ENCODE data around the gene C16orf90.

The C16orf90 gene

DNA sequence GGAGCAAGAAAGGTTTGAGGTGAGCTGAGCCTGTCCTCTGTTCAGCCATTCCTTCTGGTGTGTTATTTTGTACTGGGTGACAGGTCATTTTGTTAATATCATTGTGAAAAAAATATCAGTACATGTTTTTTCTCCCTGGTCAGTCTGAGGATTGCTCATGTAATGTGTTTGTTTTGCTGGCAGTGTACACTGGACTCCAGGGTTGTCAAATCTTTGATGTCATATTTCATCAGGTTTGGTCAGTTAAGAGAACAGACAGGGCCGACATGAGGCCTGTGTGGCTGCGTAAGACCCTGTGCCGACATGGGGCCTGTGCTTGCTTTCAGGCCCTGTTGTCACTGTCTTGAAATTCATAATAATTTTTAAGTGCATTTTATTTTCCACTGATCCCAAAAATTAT lies 28.0 kb upstream of the C16orf90 start:
- TF ChIP-seq, protein P1, sequence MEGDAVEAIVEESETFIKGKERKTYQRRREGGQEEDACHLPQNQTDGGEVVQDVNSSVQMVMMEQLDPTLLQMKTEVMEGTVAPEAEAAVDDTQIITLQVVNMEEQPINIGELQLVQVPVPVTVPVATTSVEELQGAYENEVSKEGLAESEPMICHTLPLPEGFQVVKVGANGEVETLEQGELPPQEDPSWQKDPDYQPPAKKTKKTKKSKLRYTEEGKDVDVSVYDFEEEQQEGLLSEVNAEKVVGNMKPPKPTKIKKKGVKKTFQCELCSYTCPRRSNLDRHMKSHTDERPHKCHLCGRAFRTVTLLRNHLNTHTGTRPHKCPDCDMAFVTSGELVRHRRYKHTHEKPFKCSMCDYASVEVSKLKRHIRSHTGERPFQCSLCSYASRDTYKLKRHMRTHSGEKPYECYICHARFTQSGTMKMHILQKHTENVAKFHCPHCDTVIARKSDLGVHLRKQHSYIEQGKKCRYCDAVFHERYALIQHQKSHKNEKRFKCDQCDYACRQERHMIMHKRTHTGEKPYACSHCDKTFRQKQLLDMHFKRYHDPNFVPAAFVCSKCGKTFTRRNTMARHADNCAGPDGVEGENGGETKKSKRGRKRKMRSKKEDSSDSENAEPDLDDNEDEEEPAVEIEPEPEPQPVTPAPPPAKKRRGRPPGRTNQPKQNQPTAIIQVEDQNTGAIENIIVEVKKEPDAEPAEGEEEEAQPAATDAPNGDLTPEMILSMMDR (IDR thresholded peaks at IDR 0.05; ENCODE audit: control insufficient read depth, extremely low read depth, insufficient read depth) = no peak
- H3K4me3 ChIP-seq (ENCODE audit: low read depth, low read length) = no peak overlapping the region
- no peak for DNase-seq (ENCODE audit: low read depth)

DNA sequence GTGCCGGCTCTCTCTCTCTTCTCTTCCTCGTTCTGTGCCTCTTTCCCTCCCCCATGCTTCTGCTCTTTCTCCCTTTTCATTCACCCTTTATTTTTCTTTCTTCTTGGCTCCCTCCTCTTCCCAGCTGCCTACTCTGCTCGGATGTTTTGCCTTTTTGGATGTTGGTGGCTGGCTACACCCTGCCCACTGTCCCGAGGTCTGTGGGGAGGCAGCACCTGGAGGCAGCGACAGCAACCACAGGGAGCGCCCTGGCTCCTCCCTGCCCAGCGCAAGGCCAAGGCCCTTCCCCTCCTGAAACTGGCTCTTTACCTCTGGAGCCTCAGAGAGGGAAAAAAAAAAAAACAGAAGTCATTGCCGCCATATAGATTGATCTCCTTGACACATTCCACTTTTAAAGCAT lies 25.6 kb upstream of the C16orf90 start:
- DNase-seq (ENCODE audit: low read depth) = no peak
- TF ChIP-seq, protein P1 (IDR thresholded peaks at IDR 0.05; ENCODE audit: control insufficient read depth, extremely low read depth, insufficient read depth) = no peak
- no peak overlapping the region for H3K4me3 ChIP-seq (ENCODE audit: low read depth, low read length)

DNA sequence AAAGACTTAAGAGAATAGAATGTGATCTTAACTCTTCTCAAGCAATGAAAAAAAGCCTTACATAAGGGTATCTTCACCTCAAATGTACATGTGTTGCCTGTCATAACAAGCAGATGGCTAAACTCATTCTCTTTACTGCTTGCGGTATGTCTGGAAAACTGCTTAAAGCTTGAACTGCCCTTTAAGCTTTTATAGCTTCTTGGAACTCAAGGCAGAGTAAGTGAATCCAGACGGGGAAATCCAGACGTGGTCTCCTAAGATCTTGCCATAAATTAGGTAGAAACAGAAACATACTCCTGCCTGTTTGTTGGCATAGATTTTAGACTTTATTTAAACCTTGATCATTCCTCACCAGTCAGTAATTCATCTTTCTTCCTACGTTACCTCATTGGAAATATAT lies 25.1 kb upstream of the C16orf90 start:
- TF ChIP-seq, protein P1 (IDR thresholded peaks at IDR 0.05; ENCODE audit: control insufficient read depth, extremely low read depth, insufficient read depth) = no peak
- no peak for DNase-seq (ENCODE audit: low read depth)
- no peak overlapping the region for H3K4me3 ChIP-seq (ENCODE audit: low read depth, low read length)

DNA sequence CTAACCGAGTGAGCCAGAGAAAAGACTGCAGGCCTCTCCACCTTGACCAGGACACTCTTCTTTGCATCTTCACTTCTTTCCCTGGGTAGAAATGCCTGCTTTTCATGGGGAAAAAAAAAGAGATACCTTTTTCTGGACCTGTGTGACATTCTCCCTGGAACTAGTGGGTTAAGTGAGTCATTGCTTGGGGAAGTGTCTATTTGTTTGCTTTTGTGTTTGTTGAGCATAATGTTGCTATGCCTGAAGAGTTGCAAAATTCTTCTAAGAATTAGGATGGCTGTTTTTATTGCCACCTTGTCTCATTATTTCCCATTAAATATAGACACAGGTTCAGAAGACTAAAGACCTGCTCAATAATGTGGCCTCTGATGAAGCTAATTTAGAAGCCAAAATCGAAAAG lies 24.3 kb upstream of the C16orf90 start:
- no peak for DNase-seq (ENCODE audit: low read depth)
- TF ChIP-seq, protein P1 (IDR thresholded peaks at IDR 0.05; ENCODE audit: control insufficient read depth, extremely low read depth, insufficient read depth) = no peak
- H3K4me3 ChIP-seq (ENCODE audit: low read depth, low read length) = no peak overlapping the region

DNA sequence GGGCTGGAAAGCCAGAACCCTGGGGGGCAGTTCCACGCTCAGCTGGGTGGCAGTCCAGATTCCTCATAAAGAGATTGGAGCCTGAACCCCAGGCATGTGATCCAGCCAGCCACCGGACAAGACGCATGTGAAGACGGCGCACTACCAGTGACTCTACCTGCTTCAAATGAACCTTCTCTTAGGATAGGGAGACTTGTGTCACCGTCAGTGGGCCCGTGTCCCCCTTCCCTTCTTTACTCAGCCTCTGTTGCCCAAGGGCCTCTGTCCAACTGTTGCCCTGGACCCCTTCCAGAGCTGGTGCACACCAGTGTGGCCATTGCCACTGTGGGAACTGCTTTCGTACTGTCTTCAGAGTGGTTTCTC lies 23.7 kb upstream of the C16orf90 start:
- no peak for DNase-seq (ENCODE audit: low read depth)
- TF ChIP-seq, protein P1 (IDR thresholded peaks at IDR 0.05; ENCODE audit: control insufficient read depth, extremely low read depth, insufficient read depth) = no peak

DNA sequence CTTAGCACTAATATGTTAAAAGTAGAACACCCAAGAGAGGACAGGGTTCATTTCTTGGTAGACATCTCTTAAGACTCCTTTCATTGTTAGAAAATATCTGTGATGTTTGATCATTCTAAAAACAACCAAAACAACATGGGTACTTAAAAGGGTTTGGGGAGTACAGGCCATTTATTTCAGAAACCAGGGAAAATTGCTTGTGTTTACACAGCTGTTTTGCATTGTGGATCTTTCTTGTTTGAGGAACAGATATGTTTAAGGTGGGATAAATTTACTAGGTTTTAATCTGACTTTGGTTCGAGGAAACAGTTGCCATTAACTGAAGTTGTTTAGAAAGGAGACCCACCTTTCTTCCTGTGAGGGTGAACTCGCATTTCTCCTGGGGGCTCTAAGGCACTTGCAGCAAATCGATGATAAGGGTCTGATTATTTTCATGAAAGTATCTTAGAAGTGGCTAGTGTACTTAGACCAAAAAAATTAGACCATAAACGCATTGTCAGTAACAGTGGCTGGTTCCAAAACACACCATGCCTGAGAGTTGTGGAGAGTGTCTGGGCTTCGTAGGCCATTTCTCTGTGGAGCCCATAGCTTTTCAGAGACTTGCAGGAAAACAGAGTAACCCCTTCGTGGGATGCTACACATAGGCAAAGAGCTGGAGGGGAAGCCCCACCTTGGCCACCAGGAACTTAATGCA lies 23.1 kb upstream of the C16orf90 start:
- no peak for DNase-seq (ENCODE audit: low read depth)
- TF ChIP-seq, protein P1 (IDR thresholded peaks at IDR 0.05; ENCODE audit: control insufficient read depth, extremely low read depth, insufficient read depth) = no peak

More for the DNA sequence above, 23.7 kb upstream of the C16orf90 start:
- H3K4me3 ChIP-seq (ENCODE audit: low read depth, low read length) = no peak overlapping the region

DNA sequence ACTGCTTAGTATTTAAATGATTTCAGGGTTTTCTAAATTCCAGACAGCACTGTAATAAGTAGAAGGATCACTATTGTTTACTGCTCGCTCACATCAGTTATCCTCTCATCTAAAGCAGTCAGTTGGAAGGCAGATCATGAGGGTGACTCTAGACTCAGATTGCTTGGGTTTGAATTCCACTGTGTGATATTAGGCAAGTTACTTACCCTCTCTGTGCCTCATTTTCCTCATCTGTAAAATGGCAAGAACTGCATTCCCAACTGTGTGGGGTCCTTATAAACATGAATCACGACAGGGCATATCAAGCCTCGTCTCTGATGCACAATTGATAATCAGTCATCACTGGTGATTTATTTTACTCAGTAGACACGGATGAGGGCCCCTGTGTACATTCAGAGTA lies 20.6 kb upstream of the C16orf90 start:
- no peak overlapping the region for H3K4me3 ChIP-seq (ENCODE audit: low read depth, low read length)
- TF ChIP-seq, protein P1 (IDR thresholded peaks at IDR 0.05; ENCODE audit: control insufficient read depth, extremely low read depth, insufficient read depth) = no peak
- no peak for DNase-seq (ENCODE audit: low read depth)

More for the DNA sequence above, 23.1 kb upstream of the C16orf90 start:
- H3K4me3 ChIP-seq (ENCODE audit: low read depth, low read length) = no peak overlapping the region
